Measurements from ENCODE around the gene ITPK1.

The ITPK1 gene

GRCh38 chr14:92978229-92979021, 137.3 kb downstream of the ITPK1 start:
- Histone ChIP-seq H3K4me3 (ENCODE audit: low read length) (no peak overlapping the region), H3K36me3 (ENCODE audit: control insufficient read depth, insufficient read depth, low read length) (no peaks in the 10 kb centered on the region), H3K9me3 (ENCODE audit: control insufficient read depth, low read length) (peaks cover 5% of the 10 kb centered on the region), H3K9ac (ENCODE audit: low read length) (no peak overlapping the region), H3K27me3 (ENCODE audit: control insufficient read depth, insufficient read depth, low read length) (no peaks in the 10 kb centered on the region), H3K4me1 (ENCODE audit: control insufficient read depth, insufficient read depth, low read length) (no peaks in the 10 kb centered on the region)

- H3K4me1 ChIP-seq (ENCODE audit: control insufficient read depth, insufficient read depth, low read length), result peaks cover 3% of the 10 kb centered on the region
- H3K9ac ChIP-seq (ENCODE audit: low read length), result no peak overlapping the region
- H3K9me3 ChIP-seq (ENCODE audit: control insufficient read depth, low read length), result peaks cover 5% of the 10 kb centered on the region
- no peak overlapping the region for H3K4me3 ChIP-seq (ENCODE audit: low read length)
- H3K36me3 ChIP-seq (ENCODE audit: control insufficient read depth, insufficient read depth, low read length), result no peaks in the 10 kb centered on the region
- no peaks in the 10 kb centered on the region for H3K27me3 ChIP-seq (ENCODE audit: control insufficient read depth, insufficient read depth, low read length)
These were observed 139.5 kb downstream of the ITPK1 start for GRCh38 chr14:92976268-92976667.

- Histone ChIP-seq H3K9ac (ENCODE audit: low read length) (no peak overlapping the region), H3K4me1 (ENCODE audit: control insufficient read depth, insufficient read depth, low read length) (peaks cover 3% of the 10 kb centered on the region)
These were observed 141.0 kb downstream of the ITPK1 start for GRCh38 chr14:92974541-92975345.

GRCh38 chr14:92973798-92974372, 141.8 kb downstream of the ITPK1 start:
- H3K27me3 ChIP-seq (ENCODE audit: control insufficient read depth, insufficient read depth, low read length), result no peaks in the 10 kb centered on the region
- no peak overlapping the region for H3K4me3 ChIP-seq (ENCODE audit: low read length)
- no peak overlapping the region for H3K9ac ChIP-seq (ENCODE audit: low read length)
- H3K4me1 ChIP-seq (ENCODE audit: control insufficient read depth, insufficient read depth, low read length), result peaks cover 3% of the 10 kb centered on the region
- H3K9me3 ChIP-seq (ENCODE audit: control insufficient read depth, low read length), result peaks cover 5% of the 10 kb centered on the region
- no peaks in the 10 kb centered on the region for H3K36me3 ChIP-seq (ENCODE audit: control insufficient read depth, insufficient read depth, low read length)

More at GRCh38 chr14:92974541-92975345, 141.0 kb downstream of the ITPK1 start:
- Histone ChIP-seq H3K9me3 (ENCODE audit: control insufficient read depth, low read length) (peaks cover 5% of the 10 kb centered on the region), H3K27me3 (ENCODE audit: control insufficient read depth, insufficient read depth, low read length) (no peaks in the 10 kb centered on the region), H3K4me3 (ENCODE audit: low read length) (no peak overlapping the region), H3K36me3 (ENCODE audit: control insufficient read depth, insufficient read depth, low read length) (no peaks in the 10 kb centered on the region)

- H3K4me3 ChIP-seq (ENCODE audit: low read length), result no peak overlapping the region
- H3K36me3 ChIP-seq (ENCODE audit: control insufficient read depth, insufficient read depth, low read length), result no peaks in the 10 kb centered on the region
- peaks cover 3% of the 10 kb centered on the region for H3K4me1 ChIP-seq (ENCODE audit: control insufficient read depth, insufficient read depth, low read length)
- H3K9me3 ChIP-seq (ENCODE audit: control insufficient read depth, low read length), result peaks cover 5% of the 10 kb centered on the region
- no peaks in the 10 kb centered on the region for H3K27me3 ChIP-seq (ENCODE audit: control insufficient read depth, insufficient read depth, low read length)
- no peak overlapping the region for H3K9ac ChIP-seq (ENCODE audit: low read length)
These were observed 142.4 kb downstream of the ITPK1 start for GRCh38 chr14:92973261-92973797.

- Histone ChIP-seq H3K9ac (ENCODE audit: low read length) (no peak overlapping the region), H3K36me3 (ENCODE audit: control insufficient read depth, insufficient read depth, low read length) (no peaks in the 10 kb centered on the region), H3K9me3 (ENCODE audit: control insufficient read depth, low read length) (peaks cover 5% of the 10 kb centered on the region), H3K4me1 (ENCODE audit: control insufficient read depth, insufficient read depth, low read length) (peaks cover 3% of the 10 kb centered on the region), H3K4me3 (ENCODE audit: low read length) (no peak overlapping the region), H3K27me3 (ENCODE audit: control insufficient read depth, insufficient read depth, low read length) (no peaks in the 10 kb centered on the region)
These were observed 144.0 kb downstream of the ITPK1 start for GRCh38 chr14:92971601-92972180.

- H3K4me3 ChIP-seq (ENCODE audit: low read length), result no peak overlapping the region
- H3K9ac ChIP-seq (ENCODE audit: low read length), result no peak overlapping the region
- H3K27me3 ChIP-seq (ENCODE audit: control insufficient read depth, insufficient read depth, low read length), result no peaks in the 10 kb centered on the region
- H3K4me1 ChIP-seq (ENCODE audit: control insufficient read depth, insufficient read depth, low read length), result peaks cover 3% of the 10 kb centered on the region
- H3K36me3 ChIP-seq (ENCODE audit: control insufficient read depth, insufficient read depth, low read length), result no peaks in the 10 kb centered on the region
- no peaks in the 10 kb centered on the region for H3K9me3 ChIP-seq (ENCODE audit: control insufficient read depth, low read length)
These were observed 145.5 kb downstream of the ITPK1 start for GRCh38 chr14:92970271-92970670.

GRCh38 chr14:92969871-92970270, 145.9 kb downstream of the ITPK1 start:
- H3K9ac ChIP-seq (ENCODE audit: low read length), result no peak overlapping the region

GRCh38 chr14:92969430-92969829, 146.3 kb downstream of the ITPK1 start:
- Histone ChIP-seq H3K4me1 (ENCODE audit: control insufficient read depth, insufficient read depth, low read length) (peaks cover 8% of the 10 kb centered on the region), H3K36me3 (ENCODE audit: control insufficient read depth, insufficient read depth, low read length) (no peaks in the 10 kb centered on the region), H3K9me3 (ENCODE audit: control insufficient read depth, low read length) (no peaks in the 10 kb centered on the region), H3K27me3 (ENCODE audit: control insufficient read depth, insufficient read depth, low read length) (no peaks in the 10 kb centered on the region), H3K4me3 (ENCODE audit: low read length) (no peak overlapping the region), H3K9ac (ENCODE audit: low read length) (no peak overlapping the region)

More at GRCh38 chr14:92969871-92970270, 145.9 kb downstream of the ITPK1 start:
- Histone ChIP-seq H3K27me3 (ENCODE audit: control insufficient read depth, insufficient read depth, low read length) (no peaks in the 10 kb centered on the region), H3K4me3 (ENCODE audit: low read length) (no peak overlapping the region), H3K9me3 (ENCODE audit: control insufficient read depth, low read length) (no peaks in the 10 kb centered on the region), H3K4me1 (ENCODE audit: control insufficient read depth, insufficient read depth, low read length) (peaks cover 4% of the 10 kb centered on the region), H3K36me3 (ENCODE audit: control insufficient read depth, insufficient read depth, low read length) (no peaks in the 10 kb centered on the region)

- Histone ChIP-seq H3K9ac (ENCODE audit: low read length) (no peak overlapping the region), H3K4me3 (ENCODE audit: low read length) (no peak overlapping the region), H3K4me1 (ENCODE audit: control insufficient read depth, insufficient read depth, low read length) (peaks cover 14% of the 10 kb centered on the region), H3K27me3 (ENCODE audit: control insufficient read depth, insufficient read depth, low read length) (no peaks in the 10 kb centered on the region), H3K36me3 (ENCODE audit: control insufficient read depth, insufficient read depth, low read length) (no peaks in the 10 kb centered on the region), H3K9me3 (ENCODE audit: control insufficient read depth, low read length) (no peaks in the 10 kb centered on the region)
These were observed 147.3 kb downstream of the ITPK1 start for GRCh38 chr14:92968291-92969020.

GRCh38 chr14:92967346-92967926, 148.3 kb downstream of the ITPK1 start:
- Histone ChIP-seq H3K9ac (ENCODE audit: low read length) (no peak overlapping the region), H3K4me3 (ENCODE audit: low read length) (no peak overlapping the region), H3K4me1 (ENCODE audit: control insufficient read depth, insufficient read depth, low read length) (peaks cover 11% of the 10 kb centered on the region), H3K36me3 (ENCODE audit: control insufficient read depth, insufficient read depth, low read length) (no peaks in the 10 kb centered on the region), H3K27me3 (ENCODE audit: control insufficient read depth, insufficient read depth, low read length) (no peaks in the 10 kb centered on the region), H3K9me3 (ENCODE audit: control insufficient read depth, low read length) (no peaks in the 10 kb centered on the region)
